GM18867 (cell line): ENCODE data around the gene DGCR2.

Source experiments
- ATAC-seq: cut with Tn5 transposase; IDR thresholded peaks from one replicate; pipeline ENCODE4 v1.9.1; 2021; ENCODE audit warnings: mild to moderate bottlenecking, moderate library complexity; ENCODE audit not compliant: unreplicated experiment

DGCR2 gene

DNA sequence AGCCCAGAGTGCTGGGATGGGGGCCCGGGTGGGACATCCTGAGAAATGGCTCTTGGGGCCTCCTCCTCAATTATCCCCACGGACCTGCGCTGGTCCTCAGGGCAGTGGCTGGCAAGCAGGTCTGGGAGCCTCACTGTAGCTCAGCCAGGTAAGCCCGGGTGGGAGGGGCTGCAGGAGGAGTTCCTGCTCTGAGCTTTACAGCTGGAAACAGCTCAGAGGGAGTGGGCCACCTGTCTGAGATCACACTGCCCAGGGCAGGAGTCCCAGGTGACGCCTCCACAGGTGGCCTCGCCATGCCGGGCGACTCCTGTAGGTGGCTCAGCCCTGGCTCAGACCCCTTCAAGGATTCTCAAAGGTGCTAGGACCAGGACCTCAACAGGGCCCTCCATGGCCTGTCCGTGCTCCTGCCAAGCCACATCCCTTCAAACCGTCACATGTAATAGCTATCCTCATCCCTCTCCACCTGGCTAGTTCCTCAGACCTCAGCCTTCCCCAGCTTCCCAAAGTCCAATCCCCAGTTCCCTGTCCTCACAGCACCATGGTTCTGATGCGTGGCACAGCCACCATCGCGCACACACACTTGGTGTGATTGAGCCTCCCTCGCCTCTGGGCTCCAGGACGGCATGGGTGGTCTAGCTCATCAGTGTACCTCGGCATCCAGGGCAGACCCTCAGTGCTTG, 5.3 kb upstream of the DGCR2 start:
- ATAC-seq = no peak

GRCh38 chr22:19126309-19127273, 4.4 kb upstream of the DGCR2 start:
- no peak for ATAC-seq

DNA sequence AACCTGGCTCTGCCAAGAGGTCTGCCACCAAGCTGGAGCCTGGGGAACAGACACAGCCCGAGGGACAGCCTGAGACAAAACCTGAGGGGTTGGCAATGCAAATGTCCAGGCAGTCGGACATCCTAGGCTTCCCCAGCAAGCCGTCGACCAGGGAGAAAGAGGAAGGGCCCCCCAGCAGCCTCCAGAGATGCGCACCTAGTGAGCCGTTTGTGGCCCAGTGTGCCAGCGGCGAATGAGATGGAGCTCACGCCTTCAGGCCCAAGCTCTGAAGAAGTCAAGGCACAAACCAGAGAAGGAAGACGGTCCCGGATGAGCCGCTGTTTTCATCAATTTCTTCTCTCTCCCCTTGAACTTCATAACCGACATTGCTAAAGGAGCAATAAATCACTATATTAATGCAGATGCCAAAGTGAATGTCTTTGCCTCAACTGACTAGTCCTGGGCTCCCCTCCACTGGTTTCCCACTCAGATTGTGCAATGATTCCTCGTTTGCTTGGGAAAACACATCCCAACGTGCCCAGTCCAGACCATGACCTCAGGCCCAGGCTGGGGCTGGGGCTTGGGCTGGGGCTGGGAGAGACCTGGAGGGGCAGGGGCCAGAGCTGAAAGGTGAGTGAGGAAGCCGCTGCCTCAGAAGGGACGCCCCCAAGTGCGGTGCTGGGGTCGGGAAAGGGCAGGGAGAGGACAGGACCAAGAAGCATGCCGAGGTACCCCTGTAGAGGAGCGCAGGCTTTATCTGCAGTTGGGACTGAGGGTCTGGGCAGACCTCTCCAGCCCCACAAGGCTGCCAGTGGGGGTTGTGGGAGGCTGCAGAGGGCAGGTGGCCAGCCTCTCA, 3.5 kb upstream of the DGCR2 start:
- ATAC-seq = no peak

DNA sequence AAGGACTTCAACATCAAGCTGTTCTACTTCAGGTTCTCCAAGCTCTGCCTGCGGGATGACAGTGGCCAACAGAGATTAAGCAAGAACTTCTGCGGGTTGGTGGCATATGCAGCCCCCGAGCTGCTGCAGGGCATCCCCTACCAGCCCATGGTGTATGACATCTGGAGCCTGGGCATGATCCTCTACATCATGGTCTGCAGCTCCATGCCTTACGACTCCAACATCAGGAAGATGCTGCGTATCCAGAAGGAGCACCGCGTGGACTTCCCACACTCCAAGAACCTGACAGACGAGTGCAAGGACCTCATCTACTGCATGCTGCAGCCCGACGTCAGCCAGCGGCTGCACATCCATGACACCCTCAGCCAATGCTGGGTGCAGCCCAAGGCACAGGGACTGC, 2.8 kb upstream of the DGCR2 start:
- ATAC-seq = no peak

DNA sequence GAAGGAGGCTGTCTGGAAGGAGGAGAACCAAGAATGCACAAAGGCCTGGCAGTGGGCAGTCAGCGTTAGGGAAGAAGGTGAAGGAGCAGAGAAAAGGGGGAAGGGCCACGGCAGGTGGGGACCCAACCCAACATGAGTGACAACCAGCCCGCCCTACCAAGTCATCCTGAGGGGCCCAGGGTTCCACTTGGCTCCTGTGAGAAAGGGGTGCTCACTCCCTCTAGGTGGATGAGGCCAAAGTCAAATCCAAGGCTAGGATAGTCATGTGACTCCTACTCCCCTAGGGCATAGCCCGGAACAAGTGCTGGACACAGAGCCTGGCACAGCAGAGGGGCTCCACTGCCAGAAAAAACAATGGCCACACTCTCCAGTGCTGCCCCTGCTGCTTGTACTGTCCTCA, 2.2 kb upstream of the DGCR2 start:
- no peak for ATAC-seq

- no peak for ATAC-seq
These were observed 1.7 kb upstream of the DGCR2 start for GRCh38 chr22:19123936-19124335.

- ATAC-seq = no peak
These were observed 710 bp upstream of the DGCR2 start for GRCh38 chr22:19122752-19123492.

- peak; percentile 19 for ATAC-seq
These were observed 525 bp downstream of the DGCR2 start for GRCh38 chr22:19121631-19122142.

DNA sequence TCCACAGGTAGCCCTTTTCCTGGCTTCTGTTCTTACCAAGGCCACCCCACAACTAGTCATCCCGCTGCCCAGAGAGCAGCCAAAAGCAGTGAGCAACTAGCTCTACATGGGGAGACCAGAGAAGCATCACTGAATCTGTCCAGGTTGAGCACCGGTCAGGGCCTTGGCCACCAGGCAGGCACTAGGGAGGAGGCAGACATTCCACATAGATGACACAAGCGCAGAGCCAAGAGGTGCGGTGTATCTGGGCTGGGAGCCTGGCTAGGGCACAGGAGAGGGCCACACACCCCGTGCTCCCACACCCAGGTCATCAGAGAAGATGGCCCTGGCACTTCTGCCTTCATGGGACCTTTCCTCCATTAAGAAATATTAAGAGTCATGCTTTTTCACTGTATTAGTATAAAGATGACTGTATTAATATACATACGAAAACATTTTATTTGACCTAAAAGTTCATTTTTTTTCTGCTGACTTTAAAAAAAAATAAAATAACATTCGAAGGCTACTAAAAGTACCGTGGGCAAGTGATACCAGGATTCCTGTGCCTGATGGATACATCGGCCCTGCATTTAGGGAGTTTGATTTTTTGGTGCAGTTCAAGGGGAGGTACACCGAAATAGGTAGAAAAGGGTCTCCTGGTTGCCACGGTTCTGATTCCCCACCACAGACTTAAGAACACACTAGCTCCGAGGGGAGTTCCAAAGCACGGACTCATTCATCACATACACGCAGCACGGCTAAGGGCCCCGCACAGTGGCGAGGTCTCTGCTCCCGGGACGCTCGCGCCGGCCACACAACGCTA, 1.2 kb downstream of the DGCR2 start:
- ATAC-seq = no peak

- no peak for ATAC-seq
These were observed 2.3 kb downstream of the DGCR2 start for GRCh38 chr22:19119949-19120348.

- peak; percentile 53 for ATAC-seq
These were observed 3.8 kb downstream of the DGCR2 start for GRCh38 chr22:19118329-19118880.

GRCh38 chr22:19117111-19117512, 5.1 kb downstream of the DGCR2 start:
- ATAC-seq = no peak

- ATAC-seq = no peak
These were observed 6.6 kb downstream of the DGCR2 start for GRCh38 chr22:19115628-19116027.

DNA sequence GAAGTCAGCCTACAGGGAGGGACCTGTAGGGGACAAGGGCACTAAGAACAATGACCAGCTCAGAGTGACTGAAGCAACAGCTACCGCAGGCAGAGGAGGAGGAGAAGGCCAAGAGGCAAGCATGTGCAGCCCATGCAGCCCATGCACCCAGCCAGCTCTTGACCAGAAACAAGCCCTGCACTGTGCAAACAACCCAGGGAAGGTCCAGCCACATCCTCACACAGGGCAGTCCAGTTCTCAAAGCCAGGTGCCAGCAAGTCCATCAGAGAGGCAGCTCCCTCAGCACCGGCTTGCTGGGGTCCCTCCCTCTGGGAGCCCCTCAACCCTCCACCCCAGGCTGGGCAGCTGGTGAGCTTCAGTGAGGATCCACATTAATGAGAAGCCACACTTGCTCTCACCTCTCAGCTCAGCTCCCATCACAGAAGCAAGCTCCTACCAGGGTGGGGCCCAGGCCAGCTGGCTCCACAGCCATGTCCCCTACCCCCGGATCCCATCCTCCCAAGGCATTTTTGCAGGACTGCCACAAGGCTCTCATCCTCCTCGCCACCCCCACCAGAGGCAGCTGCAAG, 7.1 kb downstream of the DGCR2 start:
- no peak for ATAC-seq

GRCh38 chr22:19113429-19113828, 8.8 kb downstream of the DGCR2 start:
- no peak for ATAC-seq

GRCh38 chr22:19111584-19111983, 10.6 kb downstream of the DGCR2 start:
- ATAC-seq = no peak

GRCh38 chr22:19111140-19111539, 11.1 kb downstream of the DGCR2 start:
- no peak for ATAC-seq

GRCh38 chr22:19110646-19111045, 11.6 kb downstream of the DGCR2 start:
- no peak for ATAC-seq

DNA sequence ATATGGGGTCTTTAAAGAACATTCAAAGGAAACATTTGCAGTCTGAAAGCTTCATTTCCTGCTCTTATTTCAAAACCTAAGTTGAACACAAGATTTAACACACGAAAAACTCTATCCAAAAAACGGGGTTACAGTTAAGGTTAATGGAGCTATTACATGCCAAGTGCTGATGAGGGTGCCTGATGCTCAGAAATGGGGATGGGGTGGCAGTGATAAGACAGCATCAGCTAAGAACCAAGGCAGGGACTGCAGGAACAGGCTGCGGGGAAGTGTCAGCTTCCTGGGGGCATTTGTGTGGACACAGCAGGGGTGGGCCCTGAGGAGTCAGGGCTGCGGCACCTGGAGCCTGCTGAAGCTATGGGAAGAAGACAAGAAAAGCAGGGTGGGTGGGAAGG, 12.2 kb downstream of the DGCR2 start:
- ATAC-seq = no peak
